ENCODE measurements around the gene ITGA1.
A peak's percentile ranks its signal among the peaks of the same experiment; 100 is the strongest.

The ITGA1 gene

GRCh38 chr5:52983731-52984636 is 196.3 kb downstream of the ITGA1 start:
- H3K4me3 ChIP-seq (replicated peaks; ENCODE audit: low read depth, low read length) = no peak overlapping the region
- no peak for TF ChIP-seq CTCF (IDR thresholded peaks at IDR 0.05; ENCODE audit: low read length, missing control alignments)

GRCh38 chr5:52985306-52985705 is 197.6 kb downstream of the ITGA1 start:
- no peak overlapping the region for H3K4me3 ChIP-seq (replicated peaks; ENCODE audit: low read depth, low read length)
- no peak for TF ChIP-seq CTCF (IDR thresholded peaks at IDR 0.05; ENCODE audit: low read length, missing control alignments)
- no peak for DNase-seq (ENCODE audit: low read depth)

More at GRCh38 chr5:52983731-52984636, 196.3 kb downstream of the ITGA1 start:
- peak; percentile 54 for DNase-seq (ENCODE audit: low read depth)

DNA sequence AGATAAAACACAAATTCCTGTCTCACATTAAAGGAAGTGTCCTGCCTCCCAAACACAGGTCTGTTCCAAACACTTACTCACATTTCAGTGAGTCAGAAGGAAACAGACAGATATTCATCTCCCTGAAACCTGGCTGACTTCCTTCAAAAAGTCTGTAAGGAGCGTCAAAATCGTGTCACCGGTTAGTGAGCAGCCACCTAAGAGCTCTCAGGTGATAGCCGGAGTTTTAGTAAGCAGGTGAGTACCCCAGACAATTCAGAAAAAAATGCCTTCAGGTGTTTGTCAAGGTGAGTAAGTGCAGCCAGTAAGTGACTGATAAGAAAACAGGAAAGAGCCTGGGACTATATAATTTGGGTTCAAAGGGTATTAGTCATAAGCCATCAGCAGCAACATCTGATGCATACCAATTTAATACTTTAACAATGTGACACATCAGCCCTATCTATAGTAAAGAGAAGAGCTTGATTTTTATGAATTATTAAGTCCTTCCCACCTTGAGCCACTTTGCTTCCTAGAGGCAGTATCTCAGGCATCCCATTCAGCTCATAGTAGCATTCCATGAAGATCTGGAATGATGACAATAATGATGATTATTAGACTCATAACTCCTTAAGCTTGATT is 200.1 kb downstream of the ITGA1 start:
- peak; percentile 42 for DNase-seq (ENCODE audit: low read depth)
- TF ChIP-seq CTCF (IDR thresholded peaks at IDR 0.05; ENCODE audit: low read length, missing control alignments) = no peak
- no peak overlapping the region for H3K4me3 ChIP-seq (replicated peaks; ENCODE audit: low read depth, low read length)

- no peak for TF ChIP-seq CTCF (IDR thresholded peaks at IDR 0.05; ENCODE audit: low read length, missing control alignments)
- no peak for DNase-seq (ENCODE audit: low read depth)
- peak overlapping the region; percentile 76 for H3K4me3 ChIP-seq (replicated peaks; ENCODE audit: low read depth, low read length)
These were observed 200.8 kb downstream of the ITGA1 start for GRCh38 chr5:52988335-52989024.

DNA sequence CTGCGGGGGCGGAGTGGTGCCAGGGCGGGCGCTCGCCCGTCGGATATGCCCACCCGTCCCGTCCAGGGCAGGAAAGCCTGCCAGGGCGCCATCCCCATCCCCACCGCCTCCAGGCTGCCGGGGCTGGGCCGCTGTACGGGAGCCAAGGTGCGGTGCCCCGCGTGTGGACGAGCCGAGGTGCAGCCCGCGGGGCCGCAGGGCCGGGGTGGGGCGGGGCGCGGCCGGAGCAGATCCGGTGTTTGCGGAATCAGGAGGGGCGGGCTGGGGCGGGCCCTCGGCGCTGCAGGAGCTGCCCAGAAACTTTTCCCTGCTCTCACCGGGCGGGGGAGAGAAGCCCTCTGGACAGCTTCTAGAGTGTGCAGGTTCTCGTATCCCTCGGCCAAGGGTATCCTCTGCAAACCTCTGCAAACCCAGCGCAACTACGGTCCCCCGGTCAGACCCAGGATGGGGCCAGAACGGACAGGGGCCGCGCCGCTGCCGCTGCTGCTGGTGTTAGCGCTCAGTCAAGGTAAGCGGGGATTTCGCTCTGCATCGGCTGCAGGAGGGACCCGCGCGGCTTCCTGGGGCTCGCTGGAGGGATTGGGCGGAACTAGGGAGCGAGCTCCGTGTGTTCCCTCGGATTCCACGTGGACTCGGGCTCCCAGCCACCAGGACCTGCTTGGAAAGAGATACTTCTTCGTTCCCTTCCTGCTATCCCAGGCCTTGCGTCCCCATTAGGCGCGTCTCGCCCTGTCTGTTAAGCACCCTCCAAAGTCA is 201.5 kb downstream of the ITGA1 start, which contains the start of gene ITGA2:
Gene ITGA2, plus strand, starts transcription at position 328 of the 756 bp plus-strand sequence. Its CDS starts 117 bp downstream, at position 445.
- DNase-seq (ENCODE audit: low read depth) = peak; percentile 53
- no peak for TF ChIP-seq CTCF (IDR thresholded peaks at IDR 0.05; ENCODE audit: low read length, missing control alignments)
- peak within 1 kb of the TSS; percentile 76 for H3K4me3 ChIP-seq (replicated peaks; ENCODE audit: low read depth, low read length)

GRCh38 chr5:52989781-52990527 is 202.2 kb downstream of the ITGA1 start:
- peak overlapping the region; percentile 76 for H3K4me3 ChIP-seq (replicated peaks; ENCODE audit: low read depth, low read length)
- TF ChIP-seq CTCF (IDR thresholded peaks at IDR 0.05; ENCODE audit: low read length, missing control alignments) = peak; percentile 33
- peak; percentile 56 for DNase-seq (ENCODE audit: low read depth)
